Heart left ventricle (tissue), 16 donors: ENCODE measurements around the gene FLYWCH2. TPM values are rescaled to one million over a fixed set of nuclear protein-coding genes. Genes with fewer than 3 reads are reported as not detected.
"Not testable (repeated sequence)": the region's sequence is repeated elsewhere in the genome, so short reads cannot be mapped to it uniquely, and the experiment has no call there.

ENCODE experiments used
- ATAC-seq, 4 donors: fragments of 200-7000 bp; cut with Tn5 transposase; one replicate each; pipeline ENCODE4 v1.9.1; 2020 to 2022; ENCODE audit warnings: moderate library complexity in 4 of 4, mild to moderate bottlenecking in 3 of 4, moderate number of reproducible peaks in 1 of 4
- DNase-seq, 5 donors: peaks; one replicate each; pipeline ENCODE4 v3.0.0-alpha.2; 2020
- H3K27ac ChIP-seq, 12 donors: fragments of 200-600 bp; sonication (generic) in 4 of 12; one replicate each; pipeline versions ENCODE4 v1.5.0 to v1.8.0; 2016 to 2022; ENCODE audit warnings: mild to moderate bottlenecking in 2 of 12
- H3K27me3 ChIP-seq, 9 donors: fragments of 200-600 bp; sonication (generic) in 2 of 9; one replicate each; pipeline versions ENCODE4 v1.5.1 to v1.8.0; 2016 to 2022; ENCODE audit warnings: mild to moderate bottlenecking in 3 of 9
- H3K36me3 ChIP-seq, 9 donors: fragments of 200-600 bp; sonication (generic) in 2 of 9; one replicate each; pipeline versions ENCODE4 v1.5.0 to v1.8.0; 2018 to 2022; ENCODE audit warnings: mild to moderate bottlenecking in 2 of 9
- H3K4me1 ChIP-seq, 12 donors: fragments of 200-600 bp; sonication (generic) in 4 of 12; one replicate each; pipeline versions ENCODE4 v1.5.0 to v1.8.0; 2016 to 2022; ENCODE audit warnings: mild to moderate bottlenecking in 3 of 12
- H3K4me3 ChIP-seq, 12 donors: fragments of 200-600 bp; sonication (generic) in 4 of 12; one replicate each; pipeline versions ENCODE4 v1.5.0 to v1.8.0; 2017 to 2022; ENCODE audit warnings: mild to moderate bottlenecking in 9 of 12, moderate library complexity in 4 of 12
- H3K9me3 ChIP-seq, 12 donors: fragments of 200-600 bp; sonication (generic) in 4 of 12; one replicate each; pipeline versions ENCODE4 v1.5.0 to v1.8.0; 2016 to 2022; ENCODE audit warnings: mild to moderate bottlenecking in 1 of 12
- POLR2A ChIP-seq, 2 donors: fragments of 450-650 bp; IDR thresholded peaks; one replicate each; pipeline ENCODE4 v1.6.1; 2017; ENCODE audit warnings: antibody characterized with exemption in 2 of 2, mild to moderate bottlenecking in 2 of 2, moderate library complexity in 2 of 2
- whole genome bisulfite sequencing, 4 donors: extraction: QIAGEN DNeasy Blood & Tissue Kit in 2 of 4; methylation state at CpG; one replicate each; pipeline versions ENCODE4 v1.1.5 to v1.1.7; 2013 to 2018; 5-methylcytosine and 5-hydroxymethylcytosine counted together
- intact Hi-C, 10 donors: fragments of 100-400 bp; cut with DNase I; formaldehyde crosslinking; loops; one replicate each; pipeline versions ENCODE4 v1.11.1 to v1.14.2; 2022
- polyA plus RNA-seq, 2 donors: library from polyadenylated mRNA; stranded (reverse); fragments of 200-250 nt; gene quantifications; one replicate each; pipeline ENCODE4 v1.2.3, GENCODE V29; 2013
- total RNA-seq, 9 donors: library from RNA; depleted of rRNA in 2 of 9; stranded (reverse); fragments of >200 nt in 2 of 9; fragmentation: NEBNext Ultra II Directional in 3 of 9; extraction: Animal tissue kit (Norgen Biotek cat#: 25700) in 3 of 9; gene quantifications; one replicate each; pipeline versions ENCODE4 v1.1.0 to v1.2.4, GENCODE V29; 2016 to 2023
- TF ChIP-seq, protein P1 (sequence below), 12 donors: fragments of 200-600 bp; sonication (generic) in 4 of 12; IDR thresholded peaks; one replicate each; pipeline versions ENCODE4 v1.5.0 to v1.8.0; 2018 to 2022; ENCODE audit warnings: antibody characterized with exemption in 12 of 12, mild to moderate bottlenecking in 5 of 12
- donor health status: ischemic (EF 13 %, LVEDD 7.1; RV severe dilation, severe dysfunction).
- donor health status: healthy with polysubstance abuse.
- donor health status: DM: no; HTN: yes; CAD: no.
- donor health status: DM: no; HTN: no; CAD: no.
- donor health status: ischemic (EF 25% LVEDD 6.9; RV normal size, moderate dysfunction).
- donor health status: ischemic (EF 25% LVEDD 5.7; RV mildly dilated, moderate dysfunction).
- donor health status: healthy.
- donor health status: DM: yes; HTN: yes; CAD: no.
- donor health status: ischemic (EF 35%, LVEDD 5.7; RV mildly dilated, moderate dysfunction).
- donor health status: nonischemic (EF 11% LVEDD 7.7; RV severe dilation, severe dysfunction).
- donor health status: DM: yes; HTN: yes; CAD: no.
- donor health status: PGD.
- donor health status: ischemic (EF 29% LVEDD 5.4; RV normal size, mild dysfunction).
- donor health status: nonischemic (EF 23%, LVEDD 6.1; RV moderate dilation, normal function).

Gene FLYWCH2
- total and polyA plus RNA-seq, 11 donors = 20.1 to 64.1 (median 23.7) TPM

DNA sequence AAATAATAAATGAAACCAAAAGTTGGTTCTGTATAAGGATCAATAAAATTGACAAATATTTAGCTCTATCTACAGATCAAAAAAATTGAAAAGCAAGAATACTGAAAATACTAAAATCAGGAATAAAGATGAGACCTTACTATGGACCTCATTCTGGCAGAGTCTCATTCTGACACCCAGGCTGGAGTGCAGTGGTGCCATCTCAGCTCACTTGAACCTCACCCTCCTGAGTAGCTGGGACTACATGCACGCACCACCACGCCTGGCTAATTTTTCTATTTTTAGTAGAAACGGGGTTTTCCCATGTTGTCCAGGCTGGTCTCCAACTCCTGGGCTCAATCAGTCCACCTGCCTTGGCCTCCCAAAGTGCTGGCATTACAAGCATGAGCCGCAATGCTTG is 59.0 kb downstream of the FLYWCH2 start:
- no peaks in the 10 kb centered on the region for H3K9me3 ChIP-seq
- no peak overlapping the region for H3K27ac ChIP-seq
- DNase-seq = no peak
- intact Hi-C loops = no loop called here
- H3K36me3 ChIP-seq = peaks cover 0 to 91% (median 72%) of the 10 kb centered on the region in 9 donors
- 70 to 79% (median 73%) methylated on average over 4 of the region's 4 CpGs for WGBS, 4 donors
- no peak for TF ChIP-seq POLR2A (IDR thresholded peaks at IDR 0.05)
- TF ChIP-seq, protein P1, sequence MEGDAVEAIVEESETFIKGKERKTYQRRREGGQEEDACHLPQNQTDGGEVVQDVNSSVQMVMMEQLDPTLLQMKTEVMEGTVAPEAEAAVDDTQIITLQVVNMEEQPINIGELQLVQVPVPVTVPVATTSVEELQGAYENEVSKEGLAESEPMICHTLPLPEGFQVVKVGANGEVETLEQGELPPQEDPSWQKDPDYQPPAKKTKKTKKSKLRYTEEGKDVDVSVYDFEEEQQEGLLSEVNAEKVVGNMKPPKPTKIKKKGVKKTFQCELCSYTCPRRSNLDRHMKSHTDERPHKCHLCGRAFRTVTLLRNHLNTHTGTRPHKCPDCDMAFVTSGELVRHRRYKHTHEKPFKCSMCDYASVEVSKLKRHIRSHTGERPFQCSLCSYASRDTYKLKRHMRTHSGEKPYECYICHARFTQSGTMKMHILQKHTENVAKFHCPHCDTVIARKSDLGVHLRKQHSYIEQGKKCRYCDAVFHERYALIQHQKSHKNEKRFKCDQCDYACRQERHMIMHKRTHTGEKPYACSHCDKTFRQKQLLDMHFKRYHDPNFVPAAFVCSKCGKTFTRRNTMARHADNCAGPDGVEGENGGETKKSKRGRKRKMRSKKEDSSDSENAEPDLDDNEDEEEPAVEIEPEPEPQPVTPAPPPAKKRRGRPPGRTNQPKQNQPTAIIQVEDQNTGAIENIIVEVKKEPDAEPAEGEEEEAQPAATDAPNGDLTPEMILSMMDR (IDR thresholded peaks at IDR 0.05) = no peak
- no peaks in the 10 kb centered on the region for H3K27me3 ChIP-seq
- ATAC-seq = no peak
- H3K4me1 ChIP-seq = no peaks in the 10 kb centered on the region
- H3K4me3 ChIP-seq = no peak overlapping the region

DNA sequence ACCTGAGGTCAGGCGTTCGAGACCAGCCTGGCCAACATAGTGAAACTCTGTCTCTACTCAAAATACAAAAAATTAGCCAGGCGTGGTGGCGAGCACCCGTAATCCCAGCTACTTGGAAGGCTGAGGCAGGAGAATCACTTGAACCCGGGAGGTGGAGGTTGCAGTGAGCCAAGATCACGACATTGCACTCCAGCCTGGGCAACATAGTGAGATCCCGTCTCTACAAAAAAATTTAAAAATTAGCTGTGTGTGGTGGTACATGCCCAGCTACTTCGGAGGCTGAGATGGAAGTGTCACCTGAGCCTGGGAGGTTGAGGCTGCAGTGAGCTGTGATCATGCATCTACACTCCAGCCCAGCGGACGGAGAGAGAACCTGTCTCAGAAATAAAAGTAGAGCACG is 60.7 kb downstream of the FLYWCH2 start:
- H3K27me3 ChIP-seq, H3K9me3 ChIP-seq, H3K4me1 ChIP-seq, H3K4me3 ChIP-seq, DNase-seq, ATAC-seq, intact Hi-C loops, H3K27ac ChIP-seq: not testable (repeated sequence)
- H3K36me3 ChIP-seq = peaks cover 0 to 79% (median 59%) of the 10 kb centered on the region in 9 donors
- WGBS, 4 donors = 75 to 92% (median 88%) methylated on average over 11 to 12 of the region's 12 CpGs

DNA sequence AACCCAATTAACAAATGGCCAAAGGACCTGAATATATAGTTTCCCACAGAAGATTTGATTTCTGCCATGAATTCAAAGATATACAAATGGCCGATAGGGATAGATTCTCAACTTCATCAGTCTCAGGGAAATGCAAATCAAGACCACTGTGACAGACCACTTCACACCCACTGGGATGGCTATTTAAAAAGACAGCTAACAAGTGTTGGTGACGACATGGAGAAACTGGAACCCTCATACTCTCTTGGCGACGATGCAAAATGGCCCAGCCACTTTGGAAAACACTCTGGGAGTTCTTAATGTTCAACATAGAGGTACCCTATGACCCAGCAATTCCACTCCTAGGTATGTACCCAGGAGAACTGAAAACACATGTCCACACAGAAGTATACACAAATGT is 63.6 kb downstream of the FLYWCH2 start:
- intact Hi-C loops = no loop called here
- TF ChIP-seq, protein P1 (IDR thresholded peaks at IDR 0.05) = no peak
- TF ChIP-seq POLR2A (IDR thresholded peaks at IDR 0.05) = no peak
- Histone ChIP-seq H3K36me3 (peaks cover 0 to 62% (median 43%) of the 10 kb centered on the region in 9 donors), H3K27ac (no peak overlapping the region), H3K9me3 (no peaks in the 10 kb centered on the region), H3K4me3 (no peak overlapping the region), H3K27me3 (no peaks in the 10 kb centered on the region), H3K4me1 (no peaks in the 10 kb centered on the region)
- 95 to 98% (median 96%) methylated on average over 4 of the region's 4 CpGs for WGBS, 4 donors
- no peak for DNase-seq
- ATAC-seq = no peak

Other genes starting within 250 kb of the FLYWCH2 start
- 10 to 100 TPM in 6 of 9 donors, 1 to 10 TPM in 3; 9.1 to 24.3 (median 11.1) TPM for gene KCTD5, start 200.7 kb upstream of the FLYWCH2 start, total RNA-seq
- 10 to 100 TPM in 1 of 2 donors, 1 to 10 TPM in 1; 6.2 to 15.7 TPM for gene KCTD5, start 200.7 kb upstream of the FLYWCH2 start, polyA plus RNA-seq
- gene PRSS27, start 163.0 kb upstream of the FLYWCH2 start, total RNA-seq = 1 to 10 TPM in 1 of 9 donors, under 1 TPM in 5, not detected in 3; 0.19 to 1.3 (median 0.53) TPM
- under 1 TPM; 0.25 to 0.38 TPM for gene PRSS27, start 163.0 kb upstream of the FLYWCH2 start, polyA plus RNA-seq
- 100 to 1,000 TPM; 112 to 315 (median 233) TPM for gene SRRM2, start 130.6 kb upstream of the FLYWCH2 start, total RNA-seq
- 100 to 1,000 TPM; 196 to 540 TPM for gene SRRM2, start 130.6 kb upstream of the FLYWCH2 start, polyA plus RNA-seq
- gene ELOB, start 105.9 kb upstream of the FLYWCH2 start, total RNA-seq = 1,000 to 10,000 TPM in 1 of 9 donors, 100 to 1,000 TPM in 8; 213 to 1,067 (median 294) TPM
- 100 to 1,000 TPM; 462 to 926 TPM for gene ELOB, start 105.9 kb upstream of the FLYWCH2 start, polyA plus RNA-seq
- gene PRSS33, start 95.7 kb upstream of the FLYWCH2 start, total RNA-seq = not detected
- gene PRSS33, start 95.7 kb upstream of the FLYWCH2 start, polyA plus RNA-seq = not detected
- not detected for gene PRSS41, start 84.7 kb upstream of the FLYWCH2 start, total RNA-seq
- gene PRSS41, start 84.7 kb upstream of the FLYWCH2 start, polyA plus RNA-seq = not detected
- gene PRSS21, start 66.0 kb upstream of the FLYWCH2 start, total RNA-seq = not detected
- not detected for gene PRSS21, start 66.0 kb upstream of the FLYWCH2 start, polyA plus RNA-seq
- 1 to 10 TPM in 1 of 9 donors, under 1 TPM in 1, not detected in 7; 0.50 to 3.0 TPM for gene ZG16B, start 52.9 kb upstream of the FLYWCH2 start, total RNA-seq
- not detected for gene ZG16B, start 52.9 kb upstream of the FLYWCH2 start, polyA plus RNA-seq
- not detected for gene PRSS22, start 25.0 kb upstream of the FLYWCH2 start, total RNA-seq
- gene PRSS22, start 25.0 kb upstream of the FLYWCH2 start, polyA plus RNA-seq = not detected
- gene FLYWCH1, start 28.7 kb downstream of the FLYWCH2 start, total RNA-seq = 10 to 100 TPM; 26.3 to 48.4 (median 34.2) TPM
- 10 to 100 TPM; 28.3 to 29.1 TPM for gene FLYWCH1, start 28.7 kb downstream of the FLYWCH2 start, polyA plus RNA-seq
- under 1 TPM in 1 of 9 donors, not detected in 8; 0.27 TPM for gene KREMEN2, start 81.1 kb downstream of the FLYWCH2 start, total RNA-seq
- gene KREMEN2, start 81.1 kb downstream of the FLYWCH2 start, polyA plus RNA-seq = not detected
- gene PAQR4, start 86.1 kb downstream of the FLYWCH2 start, total RNA-seq = 10 to 100 TPM in 1 of 9 donors, 1 to 10 TPM in 8; 6.9 to 16.3 (median 9.0) TPM
- gene PAQR4, start 86.1 kb downstream of the FLYWCH2 start, polyA plus RNA-seq = 10 to 100 TPM in 1 of 2 donors, 1 to 10 TPM in 1; 8.1 to 15.2 TPM
- gene PKMYT1, start 97.2 kb downstream of the FLYWCH2 start, total RNA-seq = 10 to 100 TPM in 1 of 9 donors, 1 to 10 TPM in 4, under 1 TPM in 4; 0.72 to 11.9 (median 1.2) TPM
- 1 to 10 TPM; 1.3 to 2.5 TPM for gene PKMYT1, start 97.2 kb downstream of the FLYWCH2 start, polyA plus RNA-seq
- gene CLDN9, start 129.7 kb downstream of the FLYWCH2 start, total RNA-seq = 1 to 10 TPM in 2 of 9 donors, under 1 TPM in 7; 0.13 to 2.0 (median 0.75) TPM
- gene CLDN9, start 129.7 kb downstream of the FLYWCH2 start, polyA plus RNA-seq = 1 to 10 TPM in 1 of 2 donors, under 1 TPM in 1; 0.62 to 1.7 TPM
- not detected for gene CLDN6, start 135.0 kb downstream of the FLYWCH2 start, total RNA-seq
- under 1 TPM in 1 of 2 donors, not detected in 1; 0.04 TPM for gene CLDN6, start 135.0 kb downstream of the FLYWCH2 start, polyA plus RNA-seq
- gene TNFRSF12A, start 137.2 kb downstream of the FLYWCH2 start, total RNA-seq = 100 to 1,000 TPM in 3 of 9 donors, 10 to 100 TPM in 6; 27.8 to 289 (median 92.4) TPM
- gene TNFRSF12A, start 137.2 kb downstream of the FLYWCH2 start, polyA plus RNA-seq = 100 to 1,000 TPM; 260 to 824 TPM
- 10 to 100 TPM; 32.8 to 66.7 (median 50.5) TPM for gene HCFC1R1, start 140.7 kb downstream of the FLYWCH2 start, total RNA-seq
- gene HCFC1R1, start 140.7 kb downstream of the FLYWCH2 start, polyA plus RNA-seq = 100 to 1,000 TPM in 1 of 2 donors, 10 to 100 TPM in 1; 54.6 to 189 TPM
- 10 to 100 TPM in 4 of 9 donors, 1 to 10 TPM in 5; 6.9 to 14.0 (median 9.4) TPM for gene THOC6, start 140.8 kb downstream of the FLYWCH2 start, total RNA-seq
- 10 to 100 TPM; 15.4 to 23.0 TPM for gene THOC6, start 140.8 kb downstream of the FLYWCH2 start, polyA plus RNA-seq
- not detected for gene BICDL2, start 153.7 kb downstream of the FLYWCH2 start, total RNA-seq
- gene BICDL2, start 153.7 kb downstream of the FLYWCH2 start, polyA plus RNA-seq = under 1 TPM in 1 of 2 donors, not detected in 1; 0.07 TPM
- 1 to 10 TPM in 3 of 9 donors, under 1 TPM in 6; 0.32 to 3.0 (median 0.90) TPM for gene MMP25, start 163.3 kb downstream of the FLYWCH2 start, total RNA-seq
- 1 to 10 TPM in 1 of 2 donors, under 1 TPM in 1; 0.97 to 1.3 TPM for gene MMP25, start 163.3 kb downstream of the FLYWCH2 start, polyA plus RNA-seq
- gene IL32, start 182.4 kb downstream of the FLYWCH2 start, total RNA-seq = 100 to 1,000 TPM in 1 of 9 donors, 10 to 100 TPM in 8; 20.6 to 241 (median 48.9) TPM
- gene IL32, start 182.4 kb downstream of the FLYWCH2 start, polyA plus RNA-seq = 10 to 100 TPM; 60.2 to 63.4 TPM
- not detected for gene ZSCAN10, start 216.1 kb downstream of the FLYWCH2 start, total RNA-seq
- not detected for gene ZSCAN10, start 216.1 kb downstream of the FLYWCH2 start, polyA plus RNA-seq
- gene ZNF205, start 229.4 kb downstream of the FLYWCH2 start, total RNA-seq = 10 to 100 TPM in 2 of 9 donors, 1 to 10 TPM in 7; 7.4 to 19.8 (median 8.1) TPM
- gene ZNF205, start 229.4 kb downstream of the FLYWCH2 start, polyA plus RNA-seq = 10 to 100 TPM; 13.9 to 17.0 TPM